GDM1 (cell line): Measurements from ENCODE around the gene SEMA3F.
A peak's percentile ranks its signal among the peaks of the same experiment; 100 is the strongest.

Experiments
- DNase-seq: peaks from one replicate; lab custom pipeline; 2025; lab: John Stamatoyannopoulos, UW

The SEMA3F gene

DNA sequence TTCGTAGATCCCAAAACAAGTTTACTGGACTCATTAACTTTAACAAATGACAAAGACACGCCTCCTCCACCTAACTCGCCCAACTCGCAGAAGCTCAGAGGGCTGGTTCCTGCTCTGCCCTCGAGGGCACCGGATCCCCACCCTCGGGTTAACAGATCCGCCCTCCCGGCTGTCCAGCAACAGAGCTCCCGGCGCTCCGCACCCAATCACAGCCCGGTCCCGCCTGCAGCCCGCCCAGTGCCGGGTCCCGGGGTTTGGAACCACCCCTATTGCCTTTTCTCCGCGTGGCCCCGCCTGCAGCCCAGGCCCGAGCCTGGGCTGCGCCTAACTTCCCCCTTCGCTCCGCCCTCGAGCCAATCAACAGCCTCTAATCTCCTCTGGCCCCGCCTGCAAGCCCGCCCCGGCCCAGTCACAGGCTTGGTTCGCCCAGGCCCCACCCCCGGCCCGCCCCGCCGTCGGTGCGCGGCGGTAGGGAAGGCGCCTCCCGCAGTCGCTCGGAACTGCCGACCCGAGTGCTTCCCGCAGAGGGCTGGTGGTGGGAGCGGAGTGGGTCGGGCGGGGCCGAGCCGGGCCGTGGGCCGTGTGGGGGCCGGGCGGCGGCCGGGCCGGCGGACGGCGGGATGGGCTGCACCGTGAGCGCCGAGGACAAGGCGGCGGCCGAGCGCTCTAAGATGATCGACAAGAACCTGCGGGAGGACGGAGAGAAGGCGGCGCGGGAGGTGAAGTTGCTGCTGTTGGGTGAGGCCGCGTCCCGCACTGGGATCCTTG, 80.8 kb downstream of the SEMA3F start, which contains the start of gene GNAI2:
Gene GNAI2 (plus strand): TSS at position 489 of the 768 bp plus-strand sequence. CDS start 132 bp downstream, at position 621.
- DNase-seq, result peak; percentile 99

DNA sequence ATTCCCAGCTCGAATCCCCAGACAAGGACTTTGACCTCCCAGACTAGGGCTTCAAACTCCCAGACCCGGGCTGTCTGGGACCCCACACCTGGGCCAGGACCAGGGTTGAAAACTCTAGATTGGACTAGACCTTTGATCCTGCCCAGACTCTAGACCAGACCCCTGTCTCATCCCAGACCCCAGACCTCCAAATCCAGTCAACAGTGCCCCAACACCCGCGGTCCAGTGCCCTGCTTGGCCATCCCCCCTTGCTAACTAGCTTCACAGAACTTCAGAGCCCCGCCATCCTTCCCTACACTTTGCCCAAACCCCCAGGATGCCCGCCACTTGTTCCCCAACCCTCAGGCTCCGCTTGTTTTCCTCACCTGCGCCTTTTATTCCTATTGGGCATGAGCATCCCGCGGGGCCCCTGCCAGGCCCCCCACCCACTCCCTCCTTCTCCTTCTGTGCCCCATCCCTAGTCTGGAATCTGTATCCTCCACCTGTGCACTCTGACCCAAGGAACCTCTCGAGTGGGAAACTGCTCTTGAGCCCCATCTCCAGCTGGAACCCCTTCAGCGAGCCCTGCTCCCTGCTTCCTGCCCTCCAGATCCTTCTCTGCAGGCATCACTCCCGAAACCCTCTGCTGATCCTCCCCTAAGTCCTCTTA, 81.5 kb downstream of the SEMA3F start:
- DNase-seq, result no peak

DNA sequence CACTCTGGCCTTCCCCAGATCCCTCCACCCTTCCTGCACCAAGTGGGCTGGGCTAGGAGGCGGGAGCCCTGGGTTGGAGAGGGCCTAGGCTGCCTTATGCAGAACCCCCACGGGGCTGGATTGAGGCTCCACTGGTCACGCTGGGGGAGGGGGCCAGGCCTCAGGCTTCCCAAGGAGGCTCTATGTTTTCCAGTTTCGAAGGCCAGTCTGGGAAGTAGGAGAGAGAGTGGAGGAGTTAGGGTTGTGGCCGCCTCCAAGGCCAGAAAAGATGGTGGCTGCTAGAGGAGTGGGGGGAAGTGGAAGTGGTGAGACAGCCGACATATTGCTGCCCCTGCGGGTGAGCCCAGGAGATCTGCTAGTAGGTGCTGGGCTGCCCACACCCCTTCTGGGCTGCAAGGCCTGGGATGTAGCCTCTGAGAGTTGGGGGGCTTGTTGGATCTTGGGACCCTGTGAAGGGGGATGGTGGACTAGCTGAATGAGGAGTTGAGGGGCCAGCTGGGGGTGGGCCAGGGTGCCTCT, 82.1 kb downstream of the SEMA3F start:
- no peak for DNase-seq

GRCh38 chr3:50237754-50238548, 82.8 kb downstream of the SEMA3F start:
- peak; percentile 80 for DNase-seq

- DNase-seq, result no peak
Measured at GRCh38 chr3:50238549-50239026, 83.5 kb downstream of the SEMA3F start.
